ENCODE results near the gene ELMO3. TPM values are rescaled to one million over a fixed set of nuclear protein-coding genes. Genes with fewer than 3 reads are reported as not detected.
A peak's percentile ranks its signal among the peaks of the same experiment; 100 is the strongest.

ELMO3 gene
- total and polyA plus RNA-seq, 2 of the 4 experiments (the other 2 are of a cell fraction), result 0.36 to 1.6 TPM

GRCh38 chr16:67241008-67241900 is 42.3 kb downstream of the ELMO3 start:
- Histone ChIP-seq H3K56ac (ENCODE audit: extremely low read depth, insufficient read depth, low read length) (peak overlapping the region; percentile 89), H2AK5ac (ENCODE audit: low read depth, low read length) (peak overlapping the region; percentile 99), H2BK15ac (ENCODE audit: low read depth, low read length) (peak overlapping the region; percentile 97), H3K23ac (ENCODE audit: low read depth, low read length) (peak overlapping the region; percentile 98), H3K27me3 (ENCODE audit: control insufficient read depth, insufficient read depth, low read length) (no peaks in the 10 kb centered on the region), H3K4me3 (ENCODE audit: insufficient read depth, low read depth, low read length) (no peak overlapping the region), H4K91ac (ENCODE audit: insufficient read depth, low read depth, low read length) (peak overlapping the region; percentile 95), H3K36me3 (ENCODE audit: control insufficient read depth, insufficient read depth, low read length) (peaks cover 28% of the 10 kb centered on the region), H3K27ac (ENCODE audit: insufficient read depth, low read length) (peak overlapping the region; percentile 80), H3K79me1 (ENCODE audit: low read depth in 1 of 2, low read length in 2 of 2) (peaks cover 34 to 81% of the 10 kb centered on the region in 2 experiments; a peak in 3 of 4 replicates), H4K20me1 (ENCODE audit: insufficient read depth, low read length) (no peaks in the 10 kb centered on the region; the same call in 1 of the 2 replicates), H3K9me3 (ENCODE audit: control insufficient read depth, insufficient read depth, low read length) (no peaks in the 10 kb centered on the region), H2AFZ (replicated peaks; ENCODE audit: low read length, poor library complexity) (peak overlapping the region; percentile 78), H3K18ac (ENCODE audit: low read depth, low read length) (peak overlapping the region; percentile 86), H3K4me2 (ENCODE audit: low read depth, low read length) (peak overlapping the region; percentile 2; the same call in 1 of the 2 replicates), H3K9me1 (ENCODE audit: insufficient read depth, low read length) (peaks cover 42% of the 10 kb centered on the region), H2BK5ac (ENCODE audit: low read depth, low read length, poor library complexity, severe bottlenecking) (peak overlapping the region; percentile 93), H3K4me1 (ENCODE audit: control insufficient read depth, insufficient read depth, low read length) (peaks cover 44% of the 10 kb centered on the region), H2BK120ac (ENCODE audit: low read depth, low read length) (peak overlapping the region; percentile 98), H2AK9ac (replicated peaks; ENCODE audit: low read depth, low read length, poor library complexity) (peak overlapping the region; percentile 80), H3K14ac (replicated peaks; ENCODE audit: low read depth, low read length) (peak overlapping the region; percentile 95), H4K8ac (ENCODE audit: low read depth in 2 of 2, low read length in 2 of 2) (peak overlapping the region; percentile 44 to 94), H3K9ac (ENCODE audit: low read depth, low read length) (peak overlapping the region; percentile 62), H4K5ac (ENCODE audit: low read depth, low read length) (peak overlapping the region; percentile 77), H2BK20ac (ENCODE audit: low read depth, low read length) (peak overlapping the region; percentile 91), H3K4ac (ENCODE audit: low read depth, low read length) (peak overlapping the region; percentile 98)
- ATAC-seq (ENCODE audit: low read depth), result peak; percentile 59
- no TSS peak for BruUV-seq (replicated peaks)
- POLR2A ChIA-PET (ENCODE audit: unreplicated experiment), result interaction anchor here (0.6 to 0.7 kb wide), 3 partner anchors 15 to 83 kb away, joined by 3 to 7 read pairs (median 5); partner anchors contain the start of gene TMEM208
- DNase-seq, result peak; percentile 92
- WGBS, 2 experiments (ENCODE audit: extremely low coverage in 2 of 2, insufficient read length in 1 of 2), result 0% methylated on average over 1 of the region's 10 CpGs; no CpG with 5 or more reads in 1 of the 2 experiments
- intact Hi-C loops (cut with micrococcal nuclease) (no loop called here), dilution Hi-C loops (cut with HindIII; ENCODE audit: low sequenced_read_pairs, unreplicated experiment) (no loop called here), in situ Hi-C loops (cut with MboI; ENCODE audit: low sequenced_read_pairs) (no loop called here)
- CTCF ChIA-PET, result no interaction called here
- no peak for TF ChIP-seq CEBPB (IDR thresholded peaks at IDR 0.05; ENCODE audit: low read depth, low read length)
- peak; percentile 57 for TF ChIP-seq MAFK (IDR thresholded peaks at IDR 0.05; ENCODE audit: low read depth, low read length)
- TF ChIP-seq FOS (IDR thresholded peaks at IDR 0.05; ENCODE audit: low read depth, low read length), result peak; percentile 84
- no peak for TF ChIP-seq RAD21 (IDR thresholded peaks at IDR 0.05; ENCODE audit: low read length)
- TF ChIP-seq MXI1 (IDR thresholded peaks at IDR 0.05; ENCODE audit: borderline replicate concordance, low read depth, low read length), result no peak
- no peak for TF ChIP-seq CHD1 (IDR thresholded peaks at IDR 0.05; ENCODE audit: low read depth, low read length)
- no peak for TF ChIP-seq RFX5 (IDR thresholded peaks at IDR 0.05; ENCODE audit: low read depth, low read length)
- TF ChIP-seq CTCF (conservative IDR thresholded peaks at IDR 0.05; ENCODE audit: low read depth, low read length), result no peak
- peak; percentile 91 for TF ChIP-seq NFE2L2 (IDR thresholded peaks at IDR 0.05; ENCODE audit: low read depth, low read length)
- TF ChIP-seq MAZ (IDR thresholded peaks at IDR 0.05; ENCODE audit: borderline replicate concordance, low read depth, low read length), result peak; percentile 77
- peak; percentile 44 for TF ChIP-seq RCOR1 (IDR thresholded peaks at IDR 0.05; ENCODE audit: insufficient replicate concordance, low read length)
- peak; percentile 53; the same call in 1 of the 2 replicates for TF ChIP-seq BHLHE40 (IDR thresholded peaks at IDR 0.05; ENCODE audit: low read depth, low read length)
- peak; percentile 1; the same call in 1 of the 2 replicates for TF ChIP-seq SMC3 (IDR thresholded peaks at IDR 0.05; ENCODE audit: low read depth, low read length)
- TF ChIP-seq ELK1 (IDR thresholded peaks at IDR 0.05; ENCODE audit: borderline replicate concordance, low read depth, low read length), result no peak

Measured in IMR-90 (cell line).